ENCODE results near the gene FAM120B.

DNA sequence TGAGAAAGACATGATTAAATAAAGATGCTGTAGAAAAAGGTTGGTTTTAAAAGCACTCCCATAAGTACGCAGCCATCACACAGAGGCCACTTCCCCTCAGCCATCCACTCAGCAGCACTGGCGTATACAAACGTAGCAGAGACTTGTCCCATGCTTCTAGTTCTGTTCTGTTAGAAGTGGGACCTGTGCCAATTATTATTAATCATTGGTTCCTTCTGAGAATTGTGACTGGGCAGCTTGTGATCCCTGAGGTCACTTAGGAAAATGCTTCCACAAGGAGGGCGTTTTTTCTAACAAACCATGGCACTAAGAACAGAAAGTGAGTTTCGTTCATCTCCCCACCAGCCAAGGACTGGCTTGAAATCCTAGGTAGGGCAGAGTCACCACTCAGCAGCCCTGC is 53.9 kb downstream of the FAM120B start:
- no peak for TF ChIP-seq POLR2AphosphoS5 (IDR thresholded peaks at IDR 0.05)
- TF ChIP-seq CTCF (IDR thresholded peaks at IDR 0.05), result no peak

All from breast epithelium (tissue), 3 donors.